ENCODE data around the gene GMPR2. TPM values are rescaled to one million over a fixed set of nuclear protein-coding genes. Genes with fewer than 3 reads are reported as not detected.

The GMPR2 gene
- total RNA-seq, 1 experiment from 2014 or later, result 85.8 TPM

GRCh38 chr14:24255931-24256711 lies 23.4 kb downstream of the GMPR2 start:
- CTCF ChIA-PET, result no interaction called here
- Histone ChIP-seq H3K4me1 (ENCODE audit: insufficient read depth, low read length, poor library complexity, severe bottlenecking) (no peaks in the 10 kb centered on the region), H3K4me3 (ENCODE audit: low read depth, low read length, poor library complexity, severe bottlenecking) (no peak overlapping the region), H3K36me3 (ENCODE audit: insufficient read depth, low read length, poor library complexity, severe bottlenecking) (no peaks in the 10 kb centered on the region), H3K9me3 (ENCODE audit: low read depth, low read length, poor library complexity, severe bottlenecking) (no peaks in the 10 kb centered on the region), H3K27ac (ENCODE audit: low read depth, low read length, poor library complexity, severe bottlenecking) (no peak overlapping the region), H3K27me3 (replicated peaks; ENCODE audit: insufficient read depth, low read depth, low read length, poor library complexity) (no peaks in the 10 kb centered on the region)
- no TSS peak for BruUV-seq (replicated peaks)
- no peak for DNase-seq (ENCODE audit: low spot score)
- intact Hi-C loops (cut with micrococcal nuclease; ENCODE audit: unreplicated experiment), result no loop called here
- POLR2A ChIA-PET (ENCODE audit: low non-redundant PET), result no interaction called here
- no peak for TF ChIP-seq EZH2 (IDR thresholded peaks at IDR 0.05; ENCODE audit: borderline replicate concordance, low read depth, low read length, poor library complexity, severe bottlenecking)
- TF ChIP-seq CTCF (conservative IDR thresholded peaks at IDR 0.05; ENCODE audit: low read depth, low read length), result no peak

GRCh38 chr14:24256960-24257359 lies 24.2 kb downstream of the GMPR2 start:
- no peak overlapping the region for H3K27ac ChIP-seq (ENCODE audit: low read depth, low read length, poor library complexity, severe bottlenecking)
- H3K27me3 ChIP-seq (replicated peaks; ENCODE audit: insufficient read depth, low read depth, low read length, poor library complexity), result no peaks in the 10 kb centered on the region
- intact Hi-C loops (cut with micrococcal nuclease; ENCODE audit: unreplicated experiment), result no loop called here
- no TSS peak for BruUV-seq (replicated peaks)
- ChIA-PET CTCF (no interaction called here), POLR2A (ENCODE audit: low non-redundant PET) (no interaction called here)
- no peak for DNase-seq (ENCODE audit: low spot score)
- no peaks in the 10 kb centered on the region for H3K9me3 ChIP-seq (ENCODE audit: low read depth, low read length, poor library complexity, severe bottlenecking)
- H3K4me3 ChIP-seq (ENCODE audit: low read depth, low read length, poor library complexity, severe bottlenecking), result no peak overlapping the region
- H3K36me3 ChIP-seq (ENCODE audit: insufficient read depth, low read length, poor library complexity, severe bottlenecking), result no peaks in the 10 kb centered on the region
- no peaks in the 10 kb centered on the region for H3K4me1 ChIP-seq (ENCODE audit: insufficient read depth, low read length, poor library complexity, severe bottlenecking)
- TF ChIP-seq EZH2 (IDR thresholded peaks at IDR 0.05; ENCODE audit: borderline replicate concordance, low read depth, low read length, poor library complexity, severe bottlenecking), result no peak
- TF ChIP-seq CTCF (conservative IDR thresholded peaks at IDR 0.05; ENCODE audit: low read depth, low read length), result no peak

- no peak for TF ChIP-seq CTCF (conservative IDR thresholded peaks at IDR 0.05; ENCODE audit: low read depth, low read length)
- Histone ChIP-seq H3K27ac (ENCODE audit: low read depth, low read length, poor library complexity, severe bottlenecking) (no peak overlapping the region), H3K27me3 (replicated peaks; ENCODE audit: insufficient read depth, low read depth, low read length, poor library complexity) (no peaks in the 10 kb centered on the region), H3K9me3 (ENCODE audit: low read depth, low read length, poor library complexity, severe bottlenecking) (no peaks in the 10 kb centered on the region), H3K4me1 (ENCODE audit: insufficient read depth, low read length, poor library complexity, severe bottlenecking) (no peaks in the 10 kb centered on the region), H3K4me3 (ENCODE audit: low read depth, low read length, poor library complexity, severe bottlenecking) (no peak overlapping the region), H3K36me3 (ENCODE audit: insufficient read depth, low read length, poor library complexity, severe bottlenecking) (no peaks in the 10 kb centered on the region)
- BruUV-seq (replicated peaks), result no TSS peak
- CTCF ChIA-PET, result no interaction called here
- intact Hi-C loops (cut with micrococcal nuclease; ENCODE audit: unreplicated experiment), result no loop called here
- POLR2A ChIA-PET (ENCODE audit: low non-redundant PET), result no interaction called here
- no peak for DNase-seq (ENCODE audit: low spot score)
Observed at GRCh38 chr14:24258119-24258518, 25.4 kb downstream of the GMPR2 start.
